SK-N-SH treated with all-trans-retinoic acid at 6 μM for 48 hours (cell line): ENCODE data around the gene EPB41L4A.

Experiments used
- ARNTL ChIP-seq: fragments of 450-650 bp; formaldehyde crosslinking; IDR thresholded peaks from 2 replicates; pipeline ENCODE4 v1.5.0; 2020; ENCODE audit warnings: low read depth, mild to moderate bottlenecking, moderate library complexity, borderline replicate concordance
- BACH2 ChIP-seq: fragments of 250-450 bp; sonication (Bioruptor Pico); IDR thresholded peaks from 2 replicates; pipeline ENCODE4 v1.9.0; 2021; ENCODE audit warnings: mild to moderate bottlenecking, borderline replicate concordance
- ESRRG ChIP-seq: fragments of 250-450 bp; sonication (Bioruptor Pico); IDR thresholded peaks from 2 replicates; pipeline ENCODE4 v1.6.1; 2021; ENCODE audit warnings: mild to moderate bottlenecking
- ISL1 ChIP-seq: fragments of 250-450 bp; sonication (Bioruptor Pico); IDR thresholded peaks from 2 replicates; pipeline ENCODE4 v2.1.2; 2022; ENCODE audit warnings: mild to moderate bottlenecking, moderate library complexity
- OSR1 ChIP-seq: fragments of 250-450 bp; sonication (Bioruptor Pico); IDR thresholded peaks from 2 replicates; pipeline ENCODE4 v1.8.0; 2022; ENCODE audit warnings: moderate library complexity, mild to moderate bottlenecking, inconsistent platforms
- PATZ1 ChIP-seq: fragments of 250-450 bp; sonication (Bioruptor Pico); IDR thresholded peaks from 2 replicates; pipeline ENCODE4 v1.8.0; 2020; ENCODE audit warnings: mild to moderate bottlenecking, moderate library complexity, borderline replicate concordance
- PPARA ChIP-seq: fragments of 250-450 bp; sonication (Bioruptor Pico); IDR thresholded peaks from 2 replicates; pipeline ENCODE4 v1.5.0; 2020; ENCODE audit warnings: mild to moderate bottlenecking, borderline replicate concordance
- TSHZ2 ChIP-seq: fragments of 250-450 bp; sonication (Bioruptor Pico); IDR thresholded peaks from 2 replicates; pipeline ENCODE4 v1.5.0; 2020; ENCODE audit warnings: mild to moderate bottlenecking, moderate library complexity
- ZC3H10 ChIP-seq: fragments of 250-450 bp; sonication (Bioruptor Pico); IDR thresholded peaks from 2 replicates; pipeline ENCODE4 v1.5.1; 2021; ENCODE audit warnings: mild to moderate bottlenecking, moderate library complexity
- ZFP3 ChIP-seq: fragments of 250-450 bp; sonication (Bioruptor Pico); IDR thresholded peaks from 2 replicates; pipeline ENCODE4 v1.5.0; 2020; ENCODE audit warnings: mild to moderate bottlenecking, moderate library complexity

- no peak for TF ChIP-seq ZFP3 (CRISPR knock-in tag)
- TF ChIP-seq TSHZ2 (CRISPR knock-in tag) = no peak
- no peak for TF ChIP-seq ARNTL (CRISPR knock-in tag)
- no peak for TF ChIP-seq PPARA (CRISPR knock-in tag)
- TF ChIP-seq ESRRG (CRISPR knock-in tag) = no peak
- TF ChIP-seq ISL1 (CRISPR knock-in tag) = no peak
- TF ChIP-seq BACH2 (CRISPR knock-in tag) = no peak
- TF ChIP-seq OSR1 (CRISPR knock-in tag) = no peak
- TF ChIP-seq PATZ1 (CRISPR knock-in tag) = no peak
- TF ChIP-seq ZC3H10 (CRISPR knock-in tag) = no peak
These were observed 179.1 kb downstream of the EPB41L4A start for GRCh38 chr5:112239996-112240395.
